A172 (cell line): ENCODE data around the gene PCDH1. TPM values are rescaled to one million over a fixed set of nuclear protein-coding genes. Genes with fewer than 3 reads are reported as not detected.
"Not testable (repeated sequence)": the region's sequence is repeated elsewhere in the genome, so short reads cannot be mapped to it uniquely, and the experiment has no call there.

Experiments used
- DNase-seq: peaks from one replicate; pipeline ENCODE4 v3.0.0-alpha.2; 2015; ENCODE audit warnings: low spot score
- total RNA-seq: library from RNA; depleted of rRNA; stranded (reverse); fragments of >200 nt; shearing (Covaris generic); gene quantifications from 2 replicates; pipeline ENCODE4 v1.2.3, GENCODE V29; 2014

The PCDH1 gene
- total RNA-seq, 1 experiment from 2014 or later: 7.4 TPM

DNA sequence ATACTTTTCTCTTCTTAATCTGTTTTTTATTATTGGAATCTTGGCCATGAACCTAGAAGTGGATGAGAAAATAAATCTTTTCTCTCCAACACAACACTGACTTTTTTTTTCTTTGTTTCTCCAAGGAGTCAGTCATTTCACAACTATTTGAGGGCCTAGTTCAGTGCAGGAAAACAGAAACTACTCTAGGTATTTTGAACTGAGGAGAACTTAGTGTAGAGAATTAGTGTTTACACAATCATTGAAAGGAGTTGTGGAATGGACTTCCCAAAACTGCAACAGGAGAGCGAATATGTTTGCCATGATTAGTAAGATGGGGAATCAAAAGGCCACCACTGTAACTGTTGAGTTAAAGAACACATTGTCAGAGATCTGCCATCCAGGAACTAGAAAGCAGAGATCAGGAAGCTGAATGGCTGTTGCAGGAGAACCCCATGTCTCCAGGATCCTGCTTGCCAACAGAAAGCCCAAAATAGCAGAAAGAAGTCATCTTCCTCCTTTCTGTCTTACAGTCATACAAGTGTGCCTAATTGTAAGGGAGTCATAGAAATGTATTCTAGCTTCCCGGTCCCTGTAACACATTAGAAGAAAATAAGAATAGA lies 20.3 kb upstream of the PCDH1 start:
- no peak for DNase-seq

DNA sequence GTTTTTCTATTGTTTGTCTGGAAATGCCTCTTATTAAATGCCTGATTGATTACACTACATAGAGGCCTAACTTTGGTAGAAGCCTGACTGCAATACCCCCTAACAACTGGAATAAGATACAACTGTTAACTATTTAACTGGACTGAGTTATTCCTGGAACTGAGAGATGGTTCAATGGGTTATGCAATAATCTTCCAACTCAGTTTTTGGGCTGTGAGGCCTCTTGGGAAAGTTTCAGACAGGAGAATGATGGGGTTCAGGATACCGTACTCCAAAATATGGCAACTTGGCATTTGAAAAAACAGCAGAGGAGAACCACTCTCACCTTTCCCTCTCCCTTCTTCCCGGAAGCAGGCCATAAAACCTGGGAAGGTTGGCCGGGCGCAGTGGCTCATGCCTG lies 19.2 kb upstream of the PCDH1 start:
- DNase-seq: no peak

DNA sequence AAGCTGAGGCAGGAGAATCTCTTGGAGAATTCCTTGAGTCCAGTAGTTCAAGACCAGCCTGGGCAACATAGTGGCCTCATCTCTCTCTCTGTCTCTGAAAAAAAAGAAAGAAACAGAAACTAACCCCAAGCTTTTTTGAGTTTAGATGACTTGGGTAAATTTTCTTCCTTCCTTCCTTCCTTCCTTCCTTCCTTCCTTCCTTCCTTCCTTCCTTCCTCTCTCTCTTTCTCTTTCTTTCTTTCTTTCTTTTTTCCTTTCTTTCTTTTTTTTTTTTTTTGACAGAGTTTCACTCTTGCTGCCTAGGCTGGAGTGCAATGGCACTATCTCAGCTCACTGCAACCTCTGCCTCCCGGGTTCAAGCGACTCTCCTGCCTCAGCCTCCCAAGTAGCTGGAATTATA lies 12.2 kb upstream of the PCDH1 start:
- DNase-seq: not testable (repeated sequence)

DNA sequence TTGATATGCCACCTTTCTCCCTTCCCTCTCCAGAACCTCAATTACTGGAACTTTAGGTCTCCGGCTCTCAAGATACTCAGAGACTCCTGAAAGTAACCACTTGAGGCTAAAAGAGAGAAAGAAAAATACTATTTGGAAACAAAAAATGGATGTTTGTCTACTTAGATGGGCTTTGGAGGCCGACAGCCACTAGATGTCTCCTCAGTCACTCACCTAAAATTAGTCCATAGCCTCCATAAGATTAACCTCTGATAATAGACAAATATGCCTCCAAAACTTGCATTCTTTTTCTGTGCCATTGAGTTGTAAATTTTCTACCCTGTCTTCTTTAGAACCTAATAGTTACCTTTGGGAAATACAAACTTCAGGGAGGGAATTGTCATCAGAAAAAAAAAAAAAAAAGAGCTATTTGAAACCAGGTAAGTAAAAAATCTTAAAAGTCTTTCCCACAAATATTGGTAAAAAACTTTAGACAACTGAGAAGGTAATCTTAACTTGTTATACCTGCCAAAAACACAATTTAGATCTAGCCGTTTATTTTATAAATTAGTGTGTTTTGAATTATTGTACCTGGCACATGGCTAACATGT lies 11.2 kb upstream of the PCDH1 start:
- no peak for DNase-seq

DNA sequence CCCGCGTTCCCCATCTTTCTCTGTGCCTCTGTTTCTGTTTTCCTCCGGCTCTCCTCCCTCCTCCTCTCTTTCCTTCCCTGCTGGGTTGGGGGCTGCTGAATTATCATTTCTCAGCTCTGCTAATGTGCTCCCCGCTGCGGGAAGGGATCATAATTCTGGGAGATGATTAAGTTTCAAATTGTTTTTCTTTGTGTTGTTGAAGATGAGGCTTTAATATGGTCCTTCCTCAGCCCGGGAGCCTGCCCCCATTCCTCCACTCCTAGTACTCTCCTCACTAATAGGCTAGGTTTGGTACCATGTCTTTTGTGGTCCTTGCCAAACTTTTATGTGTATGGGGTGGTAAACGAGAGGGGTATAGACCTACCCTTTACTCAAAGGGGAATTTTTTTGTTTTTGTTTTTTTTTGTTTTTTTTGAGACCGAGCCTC lies 5.7 kb upstream of the PCDH1 start:
- no peak for DNase-seq

DNA sequence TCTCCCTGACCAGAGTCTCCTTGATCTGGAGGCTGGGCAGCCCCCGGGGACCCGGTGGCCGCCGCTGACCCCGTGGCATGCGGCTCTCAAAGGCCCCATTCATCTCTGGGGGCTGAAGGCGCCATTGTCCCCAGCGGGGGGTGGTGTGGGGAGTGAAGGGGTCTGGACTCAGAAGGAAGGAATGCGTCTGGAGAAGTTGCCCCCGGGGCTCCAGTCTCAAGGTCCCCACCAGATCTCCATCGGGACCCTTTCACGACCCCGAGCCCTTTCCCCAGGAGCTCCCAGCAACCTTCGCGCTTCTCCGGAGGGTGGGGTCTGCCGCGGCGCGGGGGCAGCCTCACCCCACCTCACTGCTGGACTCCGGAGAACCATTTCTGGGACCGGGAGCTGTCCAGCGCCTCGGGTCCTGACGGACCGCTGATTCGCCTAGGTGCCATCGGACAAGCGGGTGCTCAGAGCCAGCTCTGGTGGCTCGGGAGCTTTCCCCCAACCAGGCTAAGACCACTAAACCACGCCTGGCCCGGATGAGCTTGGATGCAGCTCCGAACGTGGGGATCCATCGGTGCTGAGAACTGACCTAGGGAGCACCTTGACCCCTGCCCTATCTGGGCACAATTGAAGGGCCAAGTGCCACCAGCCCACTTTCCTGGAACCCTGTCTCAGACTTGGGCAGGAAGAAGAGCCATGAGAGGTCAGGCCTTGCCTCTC lies 5.1 kb upstream of the PCDH1 start:
- DNase-seq: no peak

DNA sequence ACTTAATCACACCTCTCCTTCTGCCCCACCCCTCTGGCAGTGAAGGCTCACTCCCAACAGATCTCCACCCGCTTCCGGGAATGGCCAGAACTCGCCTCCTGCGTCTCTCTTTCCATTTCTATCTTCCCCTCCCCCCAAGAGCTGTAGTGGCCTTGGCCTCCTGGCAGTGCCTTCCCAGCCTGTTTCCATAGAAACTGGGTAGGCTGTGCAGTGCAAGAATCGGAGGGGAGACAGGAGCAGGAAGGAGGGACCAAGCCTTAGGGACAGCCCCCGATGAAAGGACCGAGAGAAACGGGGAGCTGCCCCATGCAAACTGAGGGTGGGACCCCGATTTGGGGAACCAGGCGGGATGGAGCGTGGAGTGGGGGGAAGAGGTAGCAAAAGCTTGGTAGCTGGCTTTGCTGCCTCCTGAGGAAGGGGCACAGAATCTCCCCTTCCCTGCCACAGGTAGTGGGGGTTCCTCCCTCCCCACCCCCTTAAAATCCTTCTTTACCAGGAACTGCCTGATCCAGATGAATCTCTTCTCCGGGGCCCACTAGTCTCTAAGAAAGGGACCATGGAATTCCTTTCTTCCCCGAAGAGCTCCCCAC lies 4.5 kb upstream of the PCDH1 start:
- no peak for DNase-seq

DNA sequence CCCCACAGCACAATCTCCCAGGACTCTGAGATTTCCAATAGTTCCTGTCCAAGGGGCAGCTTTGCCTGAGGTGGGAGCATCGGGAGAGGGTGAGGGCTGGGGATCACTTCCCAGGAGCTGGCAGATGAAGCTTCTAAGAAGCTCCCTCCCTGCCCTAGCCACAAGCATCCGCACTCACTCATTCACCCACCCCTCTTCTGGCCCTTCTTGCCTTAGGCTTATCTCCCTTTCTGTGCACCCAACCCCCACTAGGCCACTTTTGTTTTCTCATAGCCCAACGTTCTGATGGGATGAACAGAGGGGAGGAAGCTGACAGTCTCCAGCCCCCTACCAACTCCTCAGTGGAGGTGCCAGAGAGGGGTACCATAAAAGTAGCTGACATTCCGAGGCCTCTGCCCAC lies 3.7 kb upstream of the PCDH1 start:
- DNase-seq: no peak

DNA sequence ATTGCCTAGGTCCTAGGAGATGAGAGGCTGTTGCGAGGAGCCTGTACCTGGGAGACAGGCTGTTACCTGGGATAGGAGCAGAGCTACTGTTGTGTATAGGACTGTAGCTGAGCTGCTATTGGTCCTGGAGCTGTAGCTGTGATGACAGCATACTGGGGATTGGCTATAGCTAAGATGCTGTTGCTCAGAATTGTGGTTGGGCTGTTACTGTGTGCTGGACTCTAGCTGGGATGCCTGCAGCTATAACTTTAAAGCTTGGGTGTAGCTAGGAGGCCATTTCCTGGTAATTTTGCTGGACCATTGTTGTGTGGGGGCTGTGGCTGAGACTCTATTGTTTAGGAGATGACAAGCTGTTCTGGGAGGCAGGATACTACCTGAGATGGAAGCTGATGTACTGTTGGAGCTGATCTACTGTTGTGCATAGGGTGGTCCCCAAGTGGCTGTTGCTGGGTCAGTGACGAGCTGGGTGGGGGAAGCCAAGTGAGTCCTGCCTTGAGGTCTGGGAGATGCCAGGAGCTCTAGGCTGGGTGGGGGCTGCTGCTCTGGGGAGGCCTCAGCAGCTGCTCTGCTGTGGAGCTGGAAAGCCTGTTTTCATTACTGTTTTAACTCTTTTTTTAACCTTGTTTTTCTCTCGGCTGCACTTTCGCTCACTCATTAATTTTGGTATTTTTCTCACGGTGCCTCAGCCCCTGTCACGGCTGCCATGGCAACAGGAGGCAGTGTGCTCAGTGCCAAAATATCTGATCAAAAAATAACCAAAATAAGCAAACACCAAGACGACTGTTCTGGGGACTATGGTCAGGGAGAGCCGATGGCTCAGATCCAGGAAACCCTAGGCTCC lies 3.0 kb upstream of the PCDH1 start:
- no peak for DNase-seq

DNA sequence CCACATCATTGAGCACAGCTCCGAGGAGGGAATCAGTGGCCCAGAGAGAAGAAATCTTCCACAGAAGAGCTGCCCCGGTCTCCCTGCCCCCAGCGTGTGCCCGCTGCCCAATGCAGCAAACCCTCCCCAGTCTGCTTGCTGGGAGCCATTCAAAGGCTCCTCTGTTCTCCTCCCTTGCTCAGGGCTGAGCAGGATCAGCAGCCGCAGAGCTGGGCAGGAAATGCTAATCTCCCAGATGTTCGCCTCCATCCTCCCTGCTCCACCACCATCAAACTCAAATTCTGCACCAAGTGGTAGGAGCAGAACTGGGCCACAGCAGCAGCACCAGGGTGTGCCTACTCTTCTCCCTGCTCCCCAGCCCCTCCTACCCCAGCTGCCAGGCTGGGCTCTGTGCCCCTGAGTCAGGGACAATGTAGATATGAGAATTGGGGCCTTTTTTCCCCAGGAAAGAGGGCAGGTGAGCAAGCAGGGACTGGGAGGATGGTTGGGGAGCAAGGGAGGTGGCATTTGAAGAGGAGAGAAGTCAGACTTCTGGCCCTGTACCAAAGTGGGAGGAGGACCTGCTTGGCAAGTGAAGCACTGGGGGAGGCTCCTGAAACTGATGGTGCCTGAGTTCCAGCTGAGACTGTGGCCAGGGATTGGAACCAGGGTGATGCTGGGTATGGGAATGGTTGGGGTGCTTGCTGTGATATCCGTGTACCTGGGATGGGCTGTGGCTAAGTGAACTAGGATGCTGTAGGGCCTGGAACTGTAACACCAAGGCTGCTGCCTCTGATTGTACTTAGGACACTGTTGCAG lies 1.9 kb upstream of the PCDH1 start:
- DNase-seq: no peak

DNA sequence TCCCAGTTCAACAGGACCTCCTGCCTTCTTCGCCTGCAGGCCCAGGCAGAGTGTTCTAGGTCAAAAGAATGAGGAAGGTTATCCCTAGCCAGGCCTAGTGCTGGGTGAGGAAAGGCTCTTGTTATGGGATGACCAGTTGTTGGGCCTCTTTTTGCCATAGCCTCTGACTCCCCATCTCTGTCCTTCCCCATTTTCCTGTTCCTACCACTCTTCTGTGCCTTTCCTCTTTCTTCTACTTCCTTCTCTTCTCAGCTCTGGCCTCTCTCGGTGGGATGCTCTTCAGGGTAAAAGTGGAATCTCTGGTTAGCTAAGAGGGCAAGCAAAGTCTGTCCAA lies 1.2 kb upstream of the PCDH1 start:
- DNase-seq: no peak

DNA sequence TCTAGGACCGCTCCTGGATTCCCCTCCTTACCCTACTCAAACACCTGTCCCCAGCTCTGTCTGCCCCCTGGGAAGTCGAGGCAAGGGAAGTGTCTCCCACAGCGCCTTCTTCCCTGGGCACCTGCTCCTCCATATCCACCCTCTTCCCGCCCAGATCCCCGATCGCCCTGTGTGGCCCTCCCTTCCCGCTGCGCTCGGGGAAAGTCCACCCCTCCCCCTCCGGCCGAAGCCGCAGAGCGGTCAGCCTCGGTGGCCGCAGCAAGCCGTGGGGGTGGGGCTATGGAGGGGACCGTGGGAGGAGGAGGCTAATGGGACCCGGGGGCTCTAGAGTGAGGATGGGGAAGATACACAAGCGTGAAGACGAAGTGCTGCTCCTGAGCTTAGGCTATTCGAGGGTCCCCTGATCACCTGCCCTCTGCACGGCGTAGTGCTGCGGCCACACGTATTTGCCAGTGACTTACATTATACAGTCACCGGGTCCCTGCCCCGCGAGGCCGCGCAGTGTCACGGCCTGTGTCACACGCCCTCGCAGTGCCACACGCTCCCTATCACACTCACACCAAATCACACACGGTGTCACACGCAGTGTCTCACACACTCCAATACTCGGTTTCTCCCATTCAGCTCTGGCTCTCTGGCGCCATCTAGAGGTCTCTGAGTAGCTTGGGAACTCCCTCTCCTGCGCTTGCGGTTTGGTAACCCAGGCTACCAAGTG lies 658 bp upstream of the PCDH1 start:
- DNase-seq: peak; percentile 87

DNA sequence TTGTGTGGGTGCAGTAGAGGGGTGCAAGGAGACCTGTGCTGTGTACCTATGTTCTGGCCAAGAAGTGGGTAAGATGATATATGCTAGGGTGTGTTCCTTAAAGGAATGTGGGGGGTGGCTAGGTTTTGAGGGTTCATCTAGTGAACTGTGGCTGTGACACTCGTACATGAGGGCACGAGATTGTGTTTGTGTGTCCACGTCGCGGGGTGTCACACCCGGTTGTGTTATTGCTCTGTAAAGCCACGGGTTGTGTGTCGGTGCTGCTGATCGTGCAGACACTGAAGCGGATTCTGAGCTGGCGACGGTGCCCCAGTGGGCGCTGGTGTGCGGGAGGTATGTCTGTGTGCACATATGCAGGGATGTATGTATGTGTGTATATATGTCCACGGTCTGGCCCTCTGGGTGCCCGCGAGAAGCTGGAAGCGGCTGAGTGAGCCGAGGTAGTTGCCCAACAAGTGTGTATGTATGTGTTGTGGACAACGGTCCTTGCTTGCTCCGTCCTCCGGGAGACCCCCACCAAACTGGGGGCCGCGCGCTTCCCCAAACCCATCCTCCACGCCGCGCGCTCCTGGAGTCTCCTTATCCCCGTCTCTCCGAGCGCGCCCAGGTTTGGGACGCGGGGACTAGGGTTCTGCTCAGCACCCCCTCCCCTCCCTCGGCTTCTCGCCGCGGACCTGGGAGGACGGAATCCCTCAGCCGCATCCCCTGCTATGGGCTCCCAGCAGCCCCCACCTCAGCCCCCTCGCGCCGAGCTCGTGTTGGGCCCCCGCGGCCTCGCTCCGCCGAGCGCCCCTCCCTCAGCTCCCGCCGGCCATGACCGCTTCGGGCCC lies 639 bp downstream of the PCDH1 start:
- no peak for DNase-seq

DNA sequence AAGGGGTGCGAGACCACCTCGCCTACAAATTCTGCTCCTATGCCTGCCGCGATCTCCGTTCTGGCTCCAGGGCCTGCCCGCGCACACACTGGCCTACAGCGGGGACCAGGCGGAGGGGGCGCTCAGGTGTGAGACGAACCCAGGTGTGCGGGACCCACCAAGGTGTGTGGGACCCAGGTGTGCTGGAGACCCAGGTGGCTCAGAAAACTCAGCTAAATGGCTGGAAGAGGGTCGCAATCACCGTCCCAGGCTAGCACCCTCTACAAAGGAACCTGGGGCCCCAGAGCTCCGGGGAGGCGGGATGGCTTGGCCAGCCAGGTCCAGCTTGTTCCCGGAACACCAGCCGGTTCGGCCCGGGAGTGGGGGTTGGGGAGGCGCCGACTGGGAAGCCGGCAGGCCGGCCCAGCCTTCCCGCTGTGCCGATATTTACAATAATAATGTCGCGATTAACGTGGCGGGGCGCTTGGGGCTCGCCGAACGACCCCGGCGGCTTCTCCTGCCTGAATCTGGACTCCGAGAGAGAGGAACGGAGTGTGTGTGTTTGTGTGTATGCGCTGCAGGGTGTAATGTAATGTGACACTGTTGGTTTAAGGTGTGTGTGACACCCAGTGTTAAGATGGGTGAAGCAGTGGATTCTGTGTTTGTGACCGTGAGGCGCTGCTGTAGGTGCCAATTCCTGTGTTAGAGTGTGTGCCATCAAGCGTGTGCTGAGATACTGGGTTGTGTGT lies 1.4 kb downstream of the PCDH1 start:
- no peak for DNase-seq

DNA sequence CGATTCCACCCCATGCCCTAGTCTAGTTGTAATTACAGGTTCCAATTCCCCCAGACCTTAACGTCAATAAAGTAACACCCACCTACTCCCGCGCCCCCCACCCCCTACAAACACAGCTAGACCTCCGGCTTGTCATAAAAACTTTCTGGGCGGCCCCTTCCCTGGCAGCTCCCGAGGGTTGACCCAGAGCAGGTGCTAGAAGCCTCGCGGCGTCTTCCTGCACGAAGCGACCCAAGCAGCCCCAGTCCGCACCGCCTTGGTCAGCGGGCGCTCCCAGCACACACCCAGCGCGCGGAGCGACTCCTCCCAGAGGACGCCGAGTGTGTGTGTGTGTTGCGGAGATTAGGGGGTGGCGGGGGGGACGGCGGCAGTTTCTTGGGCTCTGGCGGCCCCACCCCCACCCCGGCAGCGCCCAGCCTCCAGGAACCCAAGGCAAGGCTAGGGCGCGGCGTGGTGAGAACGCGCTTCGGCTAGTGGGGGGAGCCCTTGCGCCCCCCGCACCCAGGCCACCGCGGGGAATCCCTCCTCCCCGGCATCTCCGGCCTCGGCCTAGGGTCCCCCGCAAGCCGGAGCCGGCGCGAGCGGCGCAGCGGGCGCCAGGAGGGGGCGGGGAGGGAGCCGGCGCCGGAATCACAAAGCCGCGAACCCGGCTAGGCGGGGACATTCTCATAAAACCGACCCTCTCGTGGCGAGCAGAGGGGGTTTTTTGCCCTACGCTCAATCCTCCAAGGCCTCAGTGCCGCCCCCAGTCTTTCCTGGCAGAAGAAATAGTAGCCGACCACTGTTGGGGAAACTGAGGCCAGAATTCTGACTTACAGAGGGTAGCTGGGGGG lies 2.2 kb downstream of the PCDH1 start:
- DNase-seq: no peak

DNA sequence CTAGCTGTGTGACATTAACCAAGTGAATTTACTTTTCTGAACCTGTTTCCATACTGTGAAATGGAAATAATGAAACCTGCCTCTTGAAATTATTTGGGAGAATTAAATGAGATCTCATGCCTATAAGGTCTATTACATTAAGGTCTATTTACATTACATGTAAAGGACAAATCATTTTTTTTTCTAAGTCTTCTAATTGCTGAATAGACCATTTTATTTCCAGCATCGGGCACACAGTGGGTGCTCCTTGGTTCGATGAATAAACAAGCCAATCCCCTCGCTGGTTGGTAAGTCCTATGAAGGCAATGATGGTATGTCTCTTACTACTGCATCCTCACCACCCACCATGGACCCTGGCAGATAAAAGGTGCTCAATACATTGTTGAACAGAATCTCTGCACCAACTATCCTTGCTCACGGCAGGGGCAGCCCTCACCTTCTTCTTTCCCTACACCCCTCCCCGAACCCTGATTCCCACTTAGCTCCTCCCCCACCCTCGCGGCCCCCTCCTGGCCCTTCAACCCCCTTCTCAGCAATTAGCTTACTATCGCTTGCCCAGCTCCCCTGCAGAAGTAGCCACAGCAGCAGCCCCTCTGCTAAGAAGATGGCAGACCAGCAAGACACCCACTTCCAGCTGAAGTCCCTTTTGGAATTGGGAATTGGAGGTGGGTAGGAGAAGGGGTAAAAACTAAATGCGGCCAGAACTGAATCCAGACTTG lies 3.0 kb downstream of the PCDH1 start:
- no peak for DNase-seq

DNA sequence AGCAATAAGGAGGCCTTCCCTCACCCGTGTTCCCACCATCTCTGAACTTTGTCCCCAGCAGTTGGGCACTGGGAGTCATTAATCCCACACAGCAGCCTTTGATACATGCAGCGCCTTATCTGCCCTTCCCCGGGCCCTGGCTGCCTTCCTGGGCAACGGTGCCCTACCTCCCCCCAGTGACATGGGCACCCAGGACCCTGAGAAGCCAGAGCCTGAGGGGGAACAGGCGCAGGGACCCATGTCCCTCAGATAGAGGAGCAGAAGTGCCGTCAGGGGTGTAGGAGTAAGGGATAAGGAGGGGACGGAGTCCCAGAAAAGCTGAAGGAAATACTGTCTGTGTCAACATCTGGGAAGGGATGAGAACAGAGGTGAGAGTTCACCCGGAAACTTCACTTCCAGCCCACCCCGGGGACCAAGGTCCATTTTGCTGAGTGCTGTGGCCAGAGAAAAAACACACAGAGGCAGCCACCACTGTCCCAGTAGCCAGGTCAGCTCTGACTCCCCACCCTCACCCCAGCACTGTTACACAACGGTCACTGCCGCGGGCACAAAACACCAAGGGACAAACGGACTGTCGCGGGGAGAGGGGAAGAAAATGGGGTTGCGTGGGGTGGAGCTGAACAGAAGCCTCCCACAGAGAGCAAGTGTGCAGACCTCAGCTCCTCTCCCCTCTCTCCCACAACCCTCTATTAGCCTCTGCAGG lies 3.8 kb downstream of the PCDH1 start:
- no peak for DNase-seq
